ENCODE results near the gene PREB.

The PREB gene

GRCh38 chr2:27130396-27130795 lies 4.0 kb downstream of the PREB start:
- Histone ChIP-seq H3K4me2 (ENCODE audit: insufficient read depth, low read length) (no peak overlapping the region), H3K4me1 (ENCODE audit: insufficient read depth, low read length) (peaks cover 28% of the 10 kb centered on the region), H3K79me2 (ENCODE audit: insufficient read depth, low read length) (peaks cover 25% of the 10 kb centered on the region), H3K9me3 (ENCODE audit: insufficient read depth, low read length, severe bottlenecking) (no peaks in the 10 kb centered on the region), H2AFZ (ENCODE audit: low read depth, low read length) (no peak overlapping the region), H4K20me1 (ENCODE audit: insufficient read depth, low read length) (peaks cover 37% of the 10 kb centered on the region), H3K27me3 (ENCODE audit: insufficient read depth, low read length, poor library complexity) (no peaks in the 10 kb centered on the region), H3K4me3 (ENCODE audit: low read depth in 1 of 2, low read length in 2 of 2) (no peak overlapping the region), H3K36me3 (ENCODE audit: insufficient read depth, low read length) (peaks cover 34% of the 10 kb centered on the region), H3K27ac (ENCODE audit: low read length) (no peak overlapping the region), H3K9ac (ENCODE audit: low read depth, low read length) (no peak overlapping the region)
- ATAC-seq (ENCODE audit: insufficient read depth, low read depth), result no peak
- TF ChIP-seq EZH2 (IDR thresholded peaks at IDR 0.05; ENCODE audit: borderline replicate concordance, low read depth, low read length, severe bottlenecking), result no peak
- TF ChIP-seq, protein P1, sequence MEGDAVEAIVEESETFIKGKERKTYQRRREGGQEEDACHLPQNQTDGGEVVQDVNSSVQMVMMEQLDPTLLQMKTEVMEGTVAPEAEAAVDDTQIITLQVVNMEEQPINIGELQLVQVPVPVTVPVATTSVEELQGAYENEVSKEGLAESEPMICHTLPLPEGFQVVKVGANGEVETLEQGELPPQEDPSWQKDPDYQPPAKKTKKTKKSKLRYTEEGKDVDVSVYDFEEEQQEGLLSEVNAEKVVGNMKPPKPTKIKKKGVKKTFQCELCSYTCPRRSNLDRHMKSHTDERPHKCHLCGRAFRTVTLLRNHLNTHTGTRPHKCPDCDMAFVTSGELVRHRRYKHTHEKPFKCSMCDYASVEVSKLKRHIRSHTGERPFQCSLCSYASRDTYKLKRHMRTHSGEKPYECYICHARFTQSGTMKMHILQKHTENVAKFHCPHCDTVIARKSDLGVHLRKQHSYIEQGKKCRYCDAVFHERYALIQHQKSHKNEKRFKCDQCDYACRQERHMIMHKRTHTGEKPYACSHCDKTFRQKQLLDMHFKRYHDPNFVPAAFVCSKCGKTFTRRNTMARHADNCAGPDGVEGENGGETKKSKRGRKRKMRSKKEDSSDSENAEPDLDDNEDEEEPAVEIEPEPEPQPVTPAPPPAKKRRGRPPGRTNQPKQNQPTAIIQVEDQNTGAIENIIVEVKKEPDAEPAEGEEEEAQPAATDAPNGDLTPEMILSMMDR (IDR thresholded peaks at IDR 0.05; ENCODE audit: borderline replicate concordance, extremely low read depth, low read length, poor library complexity, severe bottlenecking), result no peak
- no peak for DNase-seq

- peaks cover 19% of the 10 kb centered on the region for H3K4me1 ChIP-seq (ENCODE audit: insufficient read depth, low read length)
- 0 out of 3 replicates have a peak, but pooled peaks have one; percentile 5 for ATAC-seq (ENCODE audit: insufficient read depth, low read depth)
- no peak for TF ChIP-seq EZH2 (IDR thresholded peaks at IDR 0.05; ENCODE audit: borderline replicate concordance, low read depth, low read length, severe bottlenecking)
- TF ChIP-seq, protein P1 (IDR thresholded peaks at IDR 0.05; ENCODE audit: borderline replicate concordance, extremely low read depth, low read length, poor library complexity, severe bottlenecking), result no peak
Observed at GRCh38 chr2:27128668-27129571, 5.5 kb downstream of the PREB start.

DNA sequence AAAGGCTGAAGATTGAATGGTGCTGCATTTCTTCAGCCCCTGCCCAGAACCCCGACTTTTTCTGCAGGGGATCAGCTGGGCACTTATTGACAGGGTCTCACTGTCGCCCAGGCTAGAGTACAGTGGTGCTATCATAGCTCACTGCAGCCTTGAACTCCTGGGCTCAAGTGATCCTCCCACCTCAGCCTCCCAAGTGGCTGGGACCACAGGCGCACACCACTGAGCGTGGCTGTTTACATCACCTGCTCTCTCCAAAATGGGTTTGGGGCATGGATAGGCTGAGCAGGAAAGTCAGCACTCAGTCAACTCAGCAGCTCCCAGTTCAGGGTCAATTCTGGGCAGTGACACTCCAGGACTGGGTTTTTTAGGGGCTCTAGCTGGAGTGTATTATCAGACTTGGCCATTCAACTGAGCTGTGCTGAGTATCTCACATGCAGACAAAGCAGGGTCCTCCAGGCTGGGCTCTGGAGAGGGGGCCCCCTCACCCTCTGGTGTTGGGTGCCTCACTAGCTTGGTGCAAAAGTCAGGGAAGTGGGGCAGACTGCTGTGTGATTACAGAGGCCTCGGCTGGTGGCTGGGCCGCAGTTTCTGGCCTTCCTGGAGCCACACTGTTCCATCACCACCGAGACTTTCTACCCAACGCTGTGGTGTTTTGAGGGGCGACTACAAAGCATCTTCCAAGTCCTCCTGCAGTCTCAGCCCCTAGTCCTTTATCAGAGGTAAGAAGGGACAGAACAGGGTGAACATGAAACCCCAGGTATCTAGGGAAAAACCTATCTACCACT lies 6.4 kb downstream of the PREB start:
- no peak overlapping the region for H3K4me2 ChIP-seq (ENCODE audit: insufficient read depth, low read length)
- peaks cover 28% of the 10 kb centered on the region for H4K20me1 ChIP-seq (ENCODE audit: insufficient read depth, low read length)
- H3K4me1 ChIP-seq (ENCODE audit: insufficient read depth, low read length), result peaks cover 11% of the 10 kb centered on the region
- H3K79me2 ChIP-seq (ENCODE audit: insufficient read depth, low read length), result peaks cover 12% of the 10 kb centered on the region
- H3K9me3 ChIP-seq (ENCODE audit: insufficient read depth, low read length, severe bottlenecking), result no peaks in the 10 kb centered on the region
- H2AFZ ChIP-seq (ENCODE audit: low read depth, low read length), result no peak overlapping the region
- DNase-seq, result no peak
- H3K27me3 ChIP-seq (ENCODE audit: insufficient read depth, low read length, poor library complexity), result no peaks in the 10 kb centered on the region
- H3K4me3 ChIP-seq (ENCODE audit: low read depth in 1 of 2, low read length in 2 of 2), result no peak overlapping the region
- ATAC-seq (ENCODE audit: insufficient read depth, low read depth), result peak; percentile 17; the same call in 1 of the 3 replicates
- no peak for TF ChIP-seq EZH2 (IDR thresholded peaks at IDR 0.05; ENCODE audit: borderline replicate concordance, low read depth, low read length, severe bottlenecking)
- TF ChIP-seq, protein P1 (IDR thresholded peaks at IDR 0.05; ENCODE audit: borderline replicate concordance, extremely low read depth, low read length, poor library complexity, severe bottlenecking), result no peak
- no peak overlapping the region for H3K27ac ChIP-seq (ENCODE audit: low read length)
- H3K9ac ChIP-seq (ENCODE audit: low read depth, low read length), result no peak overlapping the region
- peaks cover 33% of the 10 kb centered on the region for H3K36me3 ChIP-seq (ENCODE audit: insufficient read depth, low read length)

More at GRCh38 chr2:27128668-27129571, 5.5 kb downstream of the PREB start:
- no peak overlapping the region for H3K4me3 ChIP-seq (ENCODE audit: low read depth in 1 of 2, low read length in 2 of 2)
- peaks cover 34% of the 10 kb centered on the region for H3K36me3 ChIP-seq (ENCODE audit: insufficient read depth, low read length)
- peaks cover 37% of the 10 kb centered on the region for H4K20me1 ChIP-seq (ENCODE audit: insufficient read depth, low read length)
- peaks cover 20% of the 10 kb centered on the region for H3K79me2 ChIP-seq (ENCODE audit: insufficient read depth, low read length)
- H3K27me3 ChIP-seq (ENCODE audit: insufficient read depth, low read length, poor library complexity), result no peaks in the 10 kb centered on the region
- H2AFZ ChIP-seq (ENCODE audit: low read depth, low read length), result no peak overlapping the region
- DNase-seq, result no peak
- no peak overlapping the region for H3K4me2 ChIP-seq (ENCODE audit: insufficient read depth, low read length)
- H3K9ac ChIP-seq (ENCODE audit: low read depth, low read length), result no peak overlapping the region
- H3K27ac ChIP-seq (ENCODE audit: low read length), result no peak overlapping the region
- H3K9me3 ChIP-seq (ENCODE audit: insufficient read depth, low read length, severe bottlenecking), result no peaks in the 10 kb centered on the region

All from DND-41 (cell line).